HG02884 (cell line): Measurements from ENCODE around the gene LUZP2.

Experiments
- ATAC-seq: cut with Tn5 transposase; IDR thresholded peaks from one replicate; pipeline ENCODE4 v1.9.1; 2021; ENCODE audit warnings: mild to moderate bottlenecking, moderate library complexity; ENCODE audit not compliant: unreplicated experiment

The LUZP2 gene

DNA sequence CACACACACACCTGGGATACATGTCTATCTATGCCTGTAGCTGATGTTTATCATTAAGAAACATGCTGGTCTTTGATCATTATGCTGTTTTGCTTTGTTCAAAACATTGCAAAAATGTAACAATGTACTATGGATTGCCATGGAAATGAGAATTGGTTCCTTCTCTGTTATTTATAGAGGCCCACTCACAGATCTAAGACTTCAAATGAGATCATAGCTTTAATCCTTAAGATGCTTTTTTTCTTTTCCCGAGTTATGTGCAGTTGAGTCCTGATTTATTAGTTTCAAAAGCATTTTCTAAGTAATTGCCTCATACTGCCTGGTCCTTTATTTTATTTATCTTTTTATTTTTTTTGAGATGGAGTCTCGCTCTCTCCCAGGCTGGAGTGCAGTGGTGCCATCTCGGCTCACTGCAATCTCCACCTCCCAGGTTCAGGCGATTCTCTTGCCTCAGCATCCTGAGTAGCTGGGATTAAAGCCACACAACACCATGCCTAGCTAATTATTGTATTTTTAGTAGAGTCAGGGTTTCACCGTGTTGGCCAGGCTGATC is 131.4 kb downstream of the LUZP2 start:
- ATAC-seq, result no peak

GRCh38 chr11:24634606-24635160 is 137.8 kb downstream of the LUZP2 start:
- no peak for ATAC-seq

DNA sequence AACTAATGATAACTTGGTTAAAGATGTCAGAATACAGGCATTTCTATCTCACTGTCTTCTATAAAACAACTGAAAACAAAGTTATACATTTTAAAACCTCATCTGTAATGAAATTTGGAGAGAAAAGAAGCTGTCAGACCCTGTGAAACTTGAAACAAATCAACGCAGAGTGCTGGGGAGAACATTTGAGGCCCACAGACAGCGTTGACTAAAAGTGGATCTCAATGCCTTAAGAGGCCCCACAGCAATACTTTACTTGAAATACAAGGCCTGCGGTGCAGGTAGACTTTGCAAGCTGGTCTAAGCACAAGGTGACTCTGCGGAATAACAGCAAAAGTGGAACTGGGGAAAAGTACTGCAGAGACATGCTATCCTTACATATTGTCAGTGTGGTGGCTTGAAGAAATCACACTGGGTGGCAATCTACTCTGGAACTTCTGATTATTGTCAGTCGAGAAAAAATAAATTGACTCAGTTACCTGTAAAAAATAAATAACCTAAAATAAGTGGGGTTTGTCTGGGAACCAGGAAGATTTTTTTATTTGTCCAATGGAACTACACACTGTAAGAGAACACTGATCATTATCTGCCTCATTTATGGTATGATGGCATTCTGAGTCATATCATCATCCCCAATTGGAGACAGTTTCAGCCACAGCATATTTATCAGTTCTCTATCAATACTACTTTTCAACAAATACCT is 138.9 kb downstream of the LUZP2 start:
- ATAC-seq, result no peak

DNA sequence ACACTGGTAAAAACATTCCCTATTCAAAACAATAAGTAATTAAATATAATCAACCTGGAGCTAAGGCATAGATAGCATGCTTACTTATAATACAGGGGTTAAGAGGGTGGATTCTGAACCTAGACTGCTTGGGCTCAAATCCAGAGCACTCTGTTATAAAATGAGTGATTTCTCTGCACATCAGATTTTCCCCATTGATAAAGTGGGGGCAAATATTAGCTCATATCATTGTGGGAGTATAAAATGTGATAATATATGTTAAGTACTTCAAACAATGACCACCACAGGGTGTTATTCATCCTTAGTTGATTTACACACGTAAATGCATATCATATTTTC is 139.4 kb downstream of the LUZP2 start:
- ATAC-seq, result no peak

GRCh38 chr11:24637520-24637919 is 140.7 kb downstream of the LUZP2 start:
- no peak for ATAC-seq

DNA sequence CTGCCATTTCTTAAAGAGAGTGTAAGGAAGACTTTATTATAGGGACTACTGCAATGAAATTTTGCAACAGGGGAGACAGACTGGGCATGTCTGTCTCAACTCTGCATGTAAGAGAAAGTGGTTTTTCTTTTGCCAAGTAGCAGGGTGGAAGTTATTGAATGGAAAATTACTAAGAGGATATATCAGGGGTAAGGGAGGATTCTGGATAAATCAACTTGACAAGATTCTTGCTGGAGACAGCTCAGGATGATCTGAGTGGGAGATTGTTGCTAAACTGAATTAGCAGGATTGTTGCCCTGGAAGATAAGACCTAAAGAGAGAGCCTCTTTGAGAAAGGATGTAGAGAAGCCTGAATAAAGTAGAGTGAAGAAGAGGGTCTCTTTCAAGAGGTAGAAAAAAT is 145.8 kb downstream of the LUZP2 start:
- no peak for ATAC-seq

DNA sequence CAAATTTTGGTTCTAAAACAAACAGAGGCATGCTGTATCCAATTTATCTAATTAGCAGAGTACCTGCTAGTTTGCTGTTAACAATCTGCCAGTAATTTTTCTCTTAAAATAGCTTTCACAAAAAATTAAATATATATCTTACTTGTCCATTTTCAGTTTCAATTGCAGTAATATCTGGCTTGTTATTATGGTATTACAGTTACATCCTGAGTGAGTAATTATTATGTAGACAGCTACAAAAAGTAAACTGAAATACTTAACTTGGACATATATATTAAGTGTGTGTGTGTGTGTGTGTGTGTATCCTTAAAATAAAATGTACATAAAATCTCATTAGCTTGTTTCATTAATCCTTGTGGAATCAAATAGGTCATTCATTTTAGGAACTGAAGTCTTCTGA is 148.7 kb downstream of the LUZP2 start:
- no peak for ATAC-seq

DNA sequence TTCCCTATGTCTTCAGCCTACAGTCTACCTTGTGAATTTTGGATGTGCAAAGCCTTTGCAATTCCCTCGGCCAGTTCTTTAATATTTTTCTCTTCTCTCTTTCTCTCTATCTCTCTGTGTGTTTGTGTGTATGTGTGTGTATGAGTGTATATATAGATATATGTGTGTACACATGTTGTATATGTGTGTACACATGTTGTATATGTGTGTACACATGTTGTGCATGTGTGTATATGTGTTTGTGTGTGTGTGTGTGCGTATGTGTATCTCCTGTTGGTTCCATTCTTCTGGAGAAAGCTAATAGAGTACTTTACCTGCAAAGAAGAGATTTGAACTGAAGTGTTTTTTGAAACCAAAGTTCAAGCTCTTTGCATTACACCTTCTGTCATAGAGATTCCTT is 155.0 kb downstream of the LUZP2 start:
- no peak for ATAC-seq

- ATAC-seq, result no peak
These were observed 157.0 kb downstream of the LUZP2 start for GRCh38 chr11:24653901-24654300.

DNA sequence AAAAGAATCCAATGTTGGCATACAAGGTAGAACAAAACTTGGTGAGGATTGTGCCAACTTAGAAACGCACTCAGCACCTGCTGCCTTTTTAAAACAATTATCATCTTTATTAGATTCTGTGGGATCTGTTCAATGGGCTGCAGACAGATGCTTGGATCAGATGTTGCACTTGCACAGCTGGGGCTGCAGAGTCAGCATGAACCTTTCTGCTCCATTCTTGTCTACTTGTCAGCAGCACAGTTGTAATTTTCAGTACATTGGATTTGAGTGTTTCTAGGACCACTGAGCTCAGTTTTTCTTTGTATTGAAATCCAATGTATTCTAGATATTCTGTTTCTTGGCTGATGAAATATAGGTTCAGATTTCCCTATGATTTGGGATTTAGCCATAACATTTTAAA is 164.5 kb downstream of the LUZP2 start:
- no peak for ATAC-seq

DNA sequence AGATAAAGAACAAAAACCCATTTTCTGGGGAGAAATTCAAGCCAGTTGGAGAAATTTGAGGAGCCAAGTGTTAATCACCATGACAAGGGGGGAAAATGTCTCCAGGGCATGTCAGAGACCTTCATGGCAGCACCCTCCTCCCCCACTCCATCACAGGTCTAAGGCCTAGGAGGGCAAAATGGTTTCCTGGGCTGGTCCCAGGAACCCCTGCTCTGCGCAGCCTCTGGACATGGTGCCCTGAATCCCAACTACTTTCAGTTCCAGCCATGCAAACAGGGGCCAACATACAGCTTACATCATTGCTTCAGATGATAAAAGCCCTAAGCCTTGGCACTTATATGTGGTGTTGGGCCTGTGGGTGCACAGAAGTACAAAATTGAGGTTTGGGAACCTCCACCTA is 167.5 kb downstream of the LUZP2 start:
- ATAC-seq, result no peak

- no peak for ATAC-seq
These were observed 170.6 kb downstream of the LUZP2 start for GRCh38 chr11:24667353-24667968.

DNA sequence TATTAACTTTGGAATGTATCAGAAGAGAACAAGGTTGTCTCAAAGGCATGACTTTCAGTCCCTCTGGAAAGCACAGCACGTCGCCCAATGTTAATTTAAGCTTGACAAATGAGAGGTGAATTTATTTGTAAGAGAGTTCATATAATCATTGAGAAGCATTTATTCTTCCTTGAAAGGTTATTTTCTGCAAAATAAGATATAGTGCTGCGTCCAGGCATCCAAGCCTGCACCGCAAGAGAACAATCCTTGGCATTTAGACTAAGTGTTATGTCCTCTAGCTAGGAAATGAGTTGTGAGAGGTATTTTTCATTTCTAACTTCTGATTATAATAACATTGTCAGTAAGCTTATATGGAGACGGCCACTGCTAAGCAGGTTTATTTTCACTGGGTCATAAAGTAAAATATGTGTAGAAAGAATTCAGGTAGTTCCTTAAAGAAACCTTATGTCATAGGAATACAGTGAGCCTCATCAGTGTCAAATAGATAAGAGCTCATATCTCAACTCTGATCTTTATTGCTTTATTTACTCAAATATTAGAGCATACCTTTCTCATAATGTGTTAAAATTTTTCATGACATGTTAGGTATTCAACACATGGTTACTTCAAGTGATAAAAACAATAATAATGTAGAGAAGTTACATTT is 182.0 kb downstream of the LUZP2 start:
- no peak for ATAC-seq

- ATAC-seq, result no peak
These were observed 183.0 kb downstream of the LUZP2 start for GRCh38 chr11:24679821-24680351.

DNA sequence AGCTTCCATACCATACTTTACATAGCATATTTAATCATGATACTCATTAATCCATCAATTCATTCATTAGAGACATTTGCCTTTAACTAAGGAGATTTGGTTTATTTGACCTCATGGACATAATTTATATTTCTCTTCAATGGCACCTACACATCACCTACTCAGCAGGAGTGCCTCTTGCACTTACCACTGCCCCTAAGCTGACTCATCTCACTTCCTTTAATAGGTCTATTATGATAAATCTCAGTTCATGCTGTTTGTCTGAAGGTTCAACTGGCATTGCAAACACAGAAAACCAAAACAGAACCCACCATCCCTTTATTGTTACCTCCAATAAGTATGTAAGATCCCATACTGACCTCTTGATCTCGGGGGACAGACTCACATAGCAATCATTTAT is 186.7 kb downstream of the LUZP2 start:
- no peak for ATAC-seq

GRCh38 chr11:24685821-24686220 is 189.0 kb downstream of the LUZP2 start:
- ATAC-seq, result no peak

DNA sequence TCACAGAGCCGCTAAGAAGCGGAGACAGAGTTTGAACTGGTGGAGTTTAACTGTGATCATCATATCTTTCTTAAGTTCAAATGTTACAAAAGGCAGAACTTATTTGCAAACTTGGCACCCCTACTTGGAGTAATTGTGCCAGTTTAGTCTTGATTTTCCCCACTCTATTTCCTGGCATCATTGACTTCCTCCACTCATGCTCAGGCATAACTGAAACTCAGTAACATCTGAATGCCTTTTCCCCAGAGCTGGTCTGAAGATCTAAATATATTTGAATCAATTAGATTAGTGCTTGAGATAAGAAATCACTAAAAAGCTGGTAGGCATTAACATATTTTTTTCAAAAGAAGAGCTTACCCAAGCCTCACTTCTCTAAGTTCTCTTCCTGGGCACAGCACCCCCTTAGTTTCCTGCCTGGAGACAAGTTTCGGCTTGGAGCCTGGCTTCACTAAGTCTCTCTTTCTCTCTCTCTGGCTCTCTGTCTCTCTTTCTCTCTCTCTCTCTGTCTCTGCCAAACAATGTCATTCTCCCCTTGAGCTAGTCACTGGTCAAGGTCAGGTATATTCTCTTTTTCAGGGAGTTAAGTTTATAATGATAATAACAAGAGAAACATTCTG is 190.8 kb downstream of the LUZP2 start:
- no peak for ATAC-seq

- ATAC-seq, result no peak
These were observed 192.1 kb downstream of the LUZP2 start for GRCh38 chr11:24688981-24689380.

DNA sequence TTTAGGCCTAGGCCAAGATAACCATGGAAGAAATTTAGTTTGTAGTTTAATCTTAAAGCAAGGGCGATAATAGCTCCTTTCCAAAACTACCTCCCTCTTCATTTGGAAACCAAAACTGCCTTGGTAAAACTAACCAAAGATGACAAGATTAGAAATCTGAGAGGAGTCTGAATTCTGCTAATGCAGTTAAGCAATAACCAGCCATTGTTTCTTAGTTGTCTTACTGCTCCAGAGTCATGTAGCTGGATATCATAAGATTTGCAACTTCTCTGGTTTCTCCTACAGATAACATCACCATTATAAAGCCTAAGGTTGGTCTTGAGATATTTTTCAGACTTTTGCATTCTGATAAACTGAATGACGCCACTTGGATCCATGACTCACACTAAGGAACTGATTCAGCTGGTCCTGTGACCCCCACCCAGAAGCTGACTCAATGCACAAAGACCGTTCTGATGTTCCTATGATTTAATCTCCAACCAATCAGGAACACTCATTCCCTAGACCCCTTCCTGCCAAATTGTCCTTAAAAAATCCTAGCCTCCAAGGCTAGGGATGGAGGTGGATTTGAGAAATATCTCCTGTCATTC is 200.8 kb downstream of the LUZP2 start:
- ATAC-seq, result no peak

DNA sequence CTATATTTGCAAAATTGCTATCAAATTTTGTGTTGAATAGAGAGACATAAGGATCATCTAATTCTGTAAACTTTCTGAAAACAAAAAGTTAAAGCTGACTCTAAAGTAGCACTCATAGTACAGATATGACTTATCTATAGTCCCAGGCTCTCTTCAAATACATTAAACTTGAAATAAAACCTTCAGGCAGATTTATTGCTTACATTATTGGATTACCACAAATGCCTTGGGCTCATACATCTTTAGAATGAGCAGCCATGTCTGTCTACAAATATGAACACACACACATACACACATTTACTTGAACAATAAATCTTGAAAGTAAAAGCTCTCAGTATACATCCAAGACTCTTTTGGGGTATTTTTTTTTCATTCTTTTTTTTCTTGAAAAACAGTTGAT is 207.9 kb downstream of the LUZP2 start:
- ATAC-seq, result no peak

DNA sequence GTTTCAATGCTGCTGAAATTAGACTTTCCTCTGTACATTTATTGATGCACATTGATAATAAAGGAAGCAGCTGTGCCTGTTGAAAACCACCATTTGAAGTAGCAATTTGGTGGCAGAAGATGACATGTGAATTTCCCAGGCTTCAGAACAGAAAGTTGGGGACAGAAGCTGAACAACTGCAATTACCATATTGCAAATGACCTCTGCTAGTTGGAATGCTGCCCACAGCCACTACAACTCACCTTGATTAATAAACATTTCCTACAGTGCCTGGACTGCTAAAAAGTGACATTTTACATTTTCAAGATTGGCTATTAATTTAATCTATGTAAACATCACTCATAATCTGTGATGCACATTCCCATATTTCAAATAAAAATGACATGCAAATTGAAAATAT is 208.6 kb downstream of the LUZP2 start:
- ATAC-seq, result no peak
